GM23338 (cell line): Measurements from ENCODE around the gene GFER. TPM values are rescaled to one million over a fixed set of nuclear protein-coding genes. Genes with fewer than 3 reads are reported as not detected.

ENCODE experiments used
- ATAC-seq: fragments of 200-7000 bp; cut with Tn5 transposase; 3 replicates; pipeline ENCODE4 v1.9.1; 2020
- DNase-seq: peaks from one replicate; pipeline ENCODE4 v3.0.0-alpha.2; 2015; ENCODE audit warnings: low spot score
- H2AFZ ChIP-seq: fragments of 200-600 bp; sonication (generic); 2 replicates; pipeline ENCODE4 v1.8.0; 2016; ENCODE audit warnings: antibody characterized with exemption, mild to moderate bottlenecking, moderate library complexity
- H3F3A ChIP-seq: fragments of 200-600 bp; sonication (generic); replicated peaks from 2 replicates; pipeline ENCODE4 v1.8.0; 2017; ENCODE audit warnings: antibody characterized with exemption, mixed run types, low read depth
- H3K27ac ChIP-seq: fragments of 200-600 bp; sonication (generic); 2 replicates; pipeline ENCODE4 v1.6.1; 2016; ENCODE audit warnings: low read depth
- H3K27me3 ChIP-seq: fragments of 200-600 bp; sonication (generic); 2 replicates; pipeline ENCODE4 v1.8.0; 2016; ENCODE audit warnings: mild to moderate bottlenecking, mixed run types, moderate library complexity; ENCODE audit not compliant: insufficient read depth
- H3K36me3 ChIP-seq: fragments of 200-600 bp; sonication (generic); 2 replicates; pipeline ENCODE4 v1.8.0; 2016; ENCODE audit warnings: mild to moderate bottlenecking; ENCODE audit not compliant: insufficient read depth
- H3K4me1 ChIP-seq: fragments of 200-600 bp; sonication (generic); 2 replicates; pipeline ENCODE4 v1.8.0; 2016; ENCODE audit warnings: mild to moderate bottlenecking, moderate library complexity; ENCODE audit not compliant: insufficient read depth
- H3K4me2 ChIP-seq: fragments of 200-600 bp; sonication (generic); 2 replicates; pipeline ENCODE4 v1.7.1; 2017; ENCODE audit warnings: mixed run types
- H3K4me3 ChIP-seq: fragments of 200-600 bp; sonication (generic); 2 replicates; pipeline ENCODE4 v1.6.1; 2016; ENCODE audit warnings: mixed run types
- H3K79me2 ChIP-seq: fragments of 200-600 bp; sonication (generic); replicated peaks from 2 replicates; pipeline ENCODE4 v1.8.0; 2017; ENCODE audit warnings: mild to moderate bottlenecking; ENCODE audit not compliant: insufficient read depth
- H3K9me2 ChIP-seq: fragments of 200-600 bp; sonication (generic); 2 replicates; pipeline ENCODE4 v1.8.0; 2017; ENCODE audit not compliant: insufficient read depth
- H4K20me1 ChIP-seq: fragments of 200-600 bp; sonication (generic); replicated peaks from 2 replicates; pipeline ENCODE4 v1.8.0; 2017; ENCODE audit warnings: mild to moderate bottlenecking; ENCODE audit not compliant: insufficient read depth
- H3K27ac Mint-ChIP-seq: 2 replicates; pipeline ENCODE4 v1.8.0; 2020; ENCODE audit warnings: inconsistent platforms, mild to moderate bottlenecking, moderate library complexity, mixed read lengths
- H3K27me3 Mint-ChIP-seq: 3 replicates; pipeline ENCODE4 v1.8.0; 2022; ENCODE audit warnings: low read depth, mild to moderate bottlenecking, moderate library complexity, mixed read lengths, inconsistent platforms; ENCODE audit not compliant: insufficient read depth, poor library complexity
- H3K36me3 Mint-ChIP-seq: 3 replicates; pipeline ENCODE4 v1.8.0; 2021; ENCODE audit warnings: low read depth, mild to moderate bottlenecking, inconsistent platforms, moderate library complexity, mixed read lengths
- H3K4me1 Mint-ChIP-seq: 3 replicates; pipeline ENCODE4 v1.8.0; 2020; ENCODE audit warnings: mild to moderate bottlenecking, inconsistent platforms, mixed read lengths
- H3K4me3 Mint-ChIP-seq: 3 replicates; pipeline ENCODE4 v1.8.0; 2021; ENCODE audit warnings: moderate library complexity, mild to moderate bottlenecking, inconsistent platforms, mixed read lengths
- H3K9me3 Mint-ChIP-seq: 3 replicates; pipeline ENCODE4 v1.8.0; 2020; ENCODE audit warnings: moderate library complexity, mild to moderate bottlenecking, inconsistent platforms, mixed read lengths
- CREB1 ChIP-seq: fragments of 250-450 bp; sonication (Bioruptor Pico); IDR thresholded peaks from 2 replicates; pipeline ENCODE4 v1.5.0; 2020; ENCODE audit warnings: low read depth, mild to moderate bottlenecking, moderate library complexity
- CTCF ChIP-seq, 2 experiments: fragments of 200-600 bp in 1 of 2; sonication (generic) in 1 of 2; conservative IDR thresholded peaks; 2 replicates each; pipeline versions ENCODE4 v1.5.1 to v1.6.1; 2016 to 2017; ENCODE audit warnings: antibody characterized with exemption in 2 of 2, low read depth in 2 of 2, mild to moderate bottlenecking in 2 of 2, moderate library complexity in 1 of 2
- ETS1 ChIP-seq: IDR thresholded peaks from 2 replicates; pipeline ENCODE4 v1.6.1; 2016; ENCODE audit warnings: antibody characterized with exemption
- EZH2phosphoT487 ChIP-seq: fragments of 200-600 bp; sonication (generic); IDR thresholded peaks from one replicate; pipeline ENCODE4 v1.8.1; 2018; ENCODE audit warnings: antibody characterized with exemption; ENCODE audit not compliant: unreplicated experiment
- JUNB ChIP-seq: IDR thresholded peaks from one replicate; pipeline ENCODE4 v1.6.1; 2016; ENCODE audit warnings: antibody characterized with exemption; ENCODE audit not compliant: unreplicated experiment
- ZNF114 ChIP-seq: fragments of 250-450 bp; sonication (Bioruptor Pico); IDR thresholded peaks from 2 replicates; pipeline ENCODE4 v1.5.0; 2020; ENCODE audit warnings: mild to moderate bottlenecking, moderate library complexity
- polyA plus RNA-seq: library from polyadenylated mRNA; unstranded; fragments of >200 nt; fragmentation: Nextera tagmentation; extraction: Ambion mirVana; gene quantifications from 2 replicates; pipeline ENCODE4 v1.2.1, GENCODE V29; 2016
- total RNA-seq: library from RNA; depleted of rRNA; stranded (reverse); fragments of >200 nt; shearing (Covaris generic); gene quantifications from 2 replicates; pipeline ENCODE4 v1.2.3, GENCODE V29; 2014
- TF ChIP-seq, protein P1 (sequence below): IDR thresholded peaks from one replicate; pipeline ENCODE4 v1.6.1; 2018; ENCODE audit warnings: antibody characterized with exemption; ENCODE audit not compliant: unreplicated experiment

GFER gene
- total and polyA plus RNA-seq, 2 experiments from 2014 or later = 40.1 to 64.5 TPM

DNA sequence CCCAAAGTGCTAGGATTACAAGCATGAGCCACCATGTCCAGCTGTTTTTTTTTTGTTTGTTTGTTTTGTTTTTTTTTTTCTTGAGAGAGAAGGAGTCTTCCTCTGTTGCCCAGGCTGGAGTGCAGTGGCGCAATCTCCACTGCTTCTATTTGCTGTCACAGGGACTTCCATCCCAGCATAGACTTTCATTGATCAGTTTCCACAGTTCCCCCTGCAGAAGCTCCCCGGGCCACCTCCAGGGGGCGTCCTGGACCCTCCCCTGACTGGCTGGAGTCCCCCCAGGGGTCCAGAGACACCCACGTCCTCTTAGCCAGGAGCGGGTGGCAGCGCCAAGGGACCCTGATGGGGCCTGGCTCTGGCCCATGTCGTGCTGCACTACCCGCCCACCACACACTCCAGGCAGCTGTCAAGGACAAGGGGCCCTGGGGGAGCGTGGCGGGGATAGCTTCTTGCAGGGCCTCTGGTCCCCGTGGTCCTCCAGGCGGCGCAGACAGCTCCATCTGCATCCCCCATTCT is 32.5 kb downstream of the GFER start:
- Histone ChIP-seq H3K27me3 (peaks cover 38% of the 10 kb centered on the region), H3K36me3 (no peaks in the 10 kb centered on the region)

More for the DNA sequence above, 32.5 kb downstream of the GFER start:
- Histone ChIP-seq H3K9me2 (no peaks in the 10 kb centered on the region), H3K4me3 (no peak overlapping the region), H3K27ac (no peak overlapping the region), H3F3A (peaks cover 3% of the 10 kb centered on the region; the same call in 1 of the 2 replicates), H2AFZ (no peak overlapping the region), H4K20me1 (no peaks in the 10 kb centered on the region; the same call in 1 of the 2 replicates), H3K79me2 (no peaks in the 10 kb centered on the region), H3K4me2 (no peak overlapping the region), H3K4me1 (no peaks in the 10 kb centered on the region)
- H3K27ac Mint-ChIP-seq = no peak overlapping the region
- peak; percentile 15 for ATAC-seq
- no peaks in the 10 kb centered on the region for H3K9me3 Mint-ChIP-seq
- peaks cover 2% of the 10 kb centered on the region; the same call in 1 of the 3 replicates for H3K4me1 Mint-ChIP-seq
- H3K27me3 Mint-ChIP-seq = peaks cover 37% of the 10 kb centered on the region
- no peak overlapping the region; the same call in 2 of the 3 replicates for H3K4me3 Mint-ChIP-seq
- no peak for TF ChIP-seq EZH2phosphoT487
- TF ChIP-seq, protein P1, sequence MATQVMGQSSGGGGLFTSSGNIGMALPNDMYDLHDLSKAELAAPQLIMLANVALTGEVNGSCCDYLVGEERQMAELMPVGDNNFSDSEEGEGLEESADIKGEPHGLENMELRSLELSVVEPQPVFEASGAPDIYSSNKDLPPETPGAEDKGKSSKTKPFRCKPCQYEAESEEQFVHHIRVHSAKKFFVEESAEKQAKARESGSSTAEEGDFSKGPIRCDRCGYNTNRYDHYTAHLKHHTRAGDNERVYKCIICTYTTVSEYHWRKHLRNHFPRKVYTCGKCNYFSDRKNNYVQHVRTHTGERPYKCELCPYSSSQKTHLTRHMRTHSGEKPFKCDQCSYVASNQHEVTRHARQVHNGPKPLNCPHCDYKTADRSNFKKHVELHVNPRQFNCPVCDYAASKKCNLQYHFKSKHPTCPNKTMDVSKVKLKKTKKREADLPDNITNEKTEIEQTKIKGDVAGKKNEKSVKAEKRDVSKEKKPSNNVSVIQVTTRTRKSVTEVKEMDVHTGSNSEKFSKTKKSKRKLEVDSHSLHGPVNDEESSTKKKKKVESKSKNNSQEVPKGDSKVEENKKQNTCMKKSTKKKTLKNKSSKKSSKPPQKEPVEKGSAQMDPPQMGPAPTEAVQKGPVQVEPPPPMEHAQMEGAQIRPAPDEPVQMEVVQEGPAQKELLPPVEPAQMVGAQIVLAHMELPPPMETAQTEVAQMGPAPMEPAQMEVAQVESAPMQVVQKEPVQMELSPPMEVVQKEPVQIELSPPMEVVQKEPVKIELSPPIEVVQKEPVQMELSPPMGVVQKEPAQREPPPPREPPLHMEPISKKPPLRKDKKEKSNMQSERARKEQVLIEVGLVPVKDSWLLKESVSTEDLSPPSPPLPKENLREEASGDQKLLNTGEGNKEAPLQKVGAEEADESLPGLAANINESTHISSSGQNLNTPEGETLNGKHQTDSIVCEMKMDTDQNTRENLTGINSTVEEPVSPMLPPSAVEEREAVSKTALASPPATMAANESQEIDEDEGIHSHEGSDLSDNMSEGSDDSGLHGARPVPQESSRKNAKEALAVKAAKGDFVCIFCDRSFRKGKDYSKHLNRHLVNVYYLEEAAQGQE = no peak
- peak; percentile 67 to 70 for TF ChIP-seq CTCF (conservative IDR thresholded peaks at IDR 0.05; ENCODE audit: low read depth in 2 of 2)
- no peak for TF ChIP-seq JUNB
- no peak for TF ChIP-seq CREB1 (CRISPR knock-in tag)
- TF ChIP-seq ZNF114 (CRISPR knock-in tag) = no peak
- TF ChIP-seq ETS1 = no peak
- H3K36me3 Mint-ChIP-seq = no peaks in the 10 kb centered on the region
- no peak for DNase-seq
